ENCODE results near the gene TNN. TPM values are rescaled to one million over a fixed set of nuclear protein-coding genes. Genes with fewer than 3 reads are reported as not detected.
"Not testable (repeated sequence)": the region's sequence is repeated elsewhere in the genome, so short reads cannot be mapped to it uniquely, and the experiment has no call there.

TNN gene
- total RNA-seq, 1 experiment from 2014 or later = 0.11 TPM

DNA sequence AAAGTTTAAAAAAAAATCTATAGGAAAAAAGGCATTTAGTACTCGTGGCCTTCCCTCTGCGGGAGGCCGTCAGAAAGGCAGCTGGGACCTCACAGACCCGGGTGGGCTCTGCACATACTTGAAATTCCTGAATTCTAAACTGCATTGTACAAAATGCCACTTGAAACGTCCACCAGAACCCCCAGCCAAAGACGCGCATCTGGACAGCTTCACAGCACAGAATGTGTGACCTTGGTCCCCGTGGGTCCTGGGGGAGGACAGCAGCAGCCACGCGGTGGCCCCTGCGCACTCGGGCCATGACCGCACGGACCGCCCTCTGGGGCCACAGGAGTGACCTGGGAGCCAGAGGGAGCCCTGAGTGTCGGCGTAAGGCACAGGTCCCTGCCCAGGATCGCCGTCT, 23.8 kb upstream of the TNN start:
- no peak overlapping the region for H2BK20ac ChIP-seq (ENCODE audit: low read depth, low read length, poor library complexity, severe bottlenecking)
- no peak overlapping the region for H2AK5ac ChIP-seq (ENCODE audit: insufficient read length, low read length)
- H3K9me3 Mint-ChIP-seq = no peaks in the 10 kb centered on the region
- H3K9ac ChIP-seq (ENCODE audit: extremely low read depth, insufficient read length, low read length) = no peak overlapping the region
- H4K5ac ChIP-seq (ENCODE audit: insufficient read length, low read depth, low read length) = no peak overlapping the region
- H3K4me2 ChIP-seq (ENCODE audit: insufficient read depth, insufficient read length, low read length) = no peak overlapping the region
- H3K4me1 Mint-ChIP-seq = peaks cover 6 to 8% of the 10 kb centered on the region in 2 experiments; a peak in 2 of 4 replicates
- H2BK15ac ChIP-seq (ENCODE audit: low read depth, low read length) = no peak overlapping the region
- peak overlapping the region; percentile 76; the same call in 1 of the 2 replicates for H3K14ac ChIP-seq (ENCODE audit: insufficient read depth, low read length)
- no peaks in the 10 kb centered on the region for H3K79me1 ChIP-seq (ENCODE audit: insufficient read depth, low read depth, low read length, poor library complexity, severe bottlenecking)
- H3K4me1 ChIP-seq (ENCODE audit: insufficient read depth, low read length) = no peaks in the 10 kb centered on the region
- no peak overlapping the region for H4K8ac ChIP-seq (replicated peaks; ENCODE audit: insufficient read length, low read depth, low read length)
- H2BK5ac ChIP-seq (ENCODE audit: insufficient read length, low read length) = no peak overlapping the region
- no peak overlapping the region for H3K23ac ChIP-seq (ENCODE audit: insufficient read length, low read depth, low read length)
- no peaks in the 10 kb centered on the region for H3K79me2 ChIP-seq (ENCODE audit: insufficient read depth, low read length)
- H2AFZ ChIP-seq (ENCODE audit: low read length) = no peak overlapping the region
- no peaks in the 10 kb centered on the region for H3K27me3 ChIP-seq (ENCODE audit: insufficient read depth, low read length)
- no peaks in the 10 kb centered on the region for H3K36me3 Mint-ChIP-seq (ENCODE audit: insufficient read depth in 1 of 3, low read depth in 3 of 3)
- no peak for DNase-seq
- no peak overlapping the region for H3K4ac ChIP-seq (ENCODE audit: low read depth, low read length)
- no peaks in the 10 kb centered on the region for H3K9me3 ChIP-seq (ENCODE audit: control insufficient read depth, low read depth, low read length)
- H3K27me3 Mint-ChIP-seq (ENCODE audit: low read depth) = no peaks in the 10 kb centered on the region
- TF ChIP-seq, protein P1, sequence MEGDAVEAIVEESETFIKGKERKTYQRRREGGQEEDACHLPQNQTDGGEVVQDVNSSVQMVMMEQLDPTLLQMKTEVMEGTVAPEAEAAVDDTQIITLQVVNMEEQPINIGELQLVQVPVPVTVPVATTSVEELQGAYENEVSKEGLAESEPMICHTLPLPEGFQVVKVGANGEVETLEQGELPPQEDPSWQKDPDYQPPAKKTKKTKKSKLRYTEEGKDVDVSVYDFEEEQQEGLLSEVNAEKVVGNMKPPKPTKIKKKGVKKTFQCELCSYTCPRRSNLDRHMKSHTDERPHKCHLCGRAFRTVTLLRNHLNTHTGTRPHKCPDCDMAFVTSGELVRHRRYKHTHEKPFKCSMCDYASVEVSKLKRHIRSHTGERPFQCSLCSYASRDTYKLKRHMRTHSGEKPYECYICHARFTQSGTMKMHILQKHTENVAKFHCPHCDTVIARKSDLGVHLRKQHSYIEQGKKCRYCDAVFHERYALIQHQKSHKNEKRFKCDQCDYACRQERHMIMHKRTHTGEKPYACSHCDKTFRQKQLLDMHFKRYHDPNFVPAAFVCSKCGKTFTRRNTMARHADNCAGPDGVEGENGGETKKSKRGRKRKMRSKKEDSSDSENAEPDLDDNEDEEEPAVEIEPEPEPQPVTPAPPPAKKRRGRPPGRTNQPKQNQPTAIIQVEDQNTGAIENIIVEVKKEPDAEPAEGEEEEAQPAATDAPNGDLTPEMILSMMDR (conservative IDR thresholded peaks at IDR 0.05) = no peak
- H2BK120ac ChIP-seq (ENCODE audit: low read depth, low read length, poor library complexity, severe bottlenecking) = no peak overlapping the region
- peak overlapping the region; percentile 62 for H3K18ac ChIP-seq (ENCODE audit: insufficient read length, low read depth, low read length)
- no peak overlapping the region for H3T11ph ChIP-seq (ENCODE audit: low read length)
- H4K20me1 ChIP-seq (ENCODE audit: control insufficient read depth, insufficient read depth, insufficient read length) = no peaks in the 10 kb centered on the region
- WGBS (ENCODE audit: extremely low coverage, insufficient read length, low lambda C conversion rate) = no CpG with 5 or more reads among the region's 19 CpGs
- no peak overlapping the region for H4K91ac ChIP-seq (ENCODE audit: insufficient read length, low read depth, low read length)
- H3K23me2 ChIP-seq (ENCODE audit: insufficient read length, low read depth, low read length, poor library complexity, severe bottlenecking) = no peaks in the 10 kb centered on the region
- H2BK12ac ChIP-seq (ENCODE audit: insufficient read length, low read depth, low read length) = no peak overlapping the region
- no peak overlapping the region; a peak in 1 of 7 replicates for H3K27ac Mint-ChIP-seq
- no peak overlapping the region for H3K4me3 Mint-ChIP-seq
- no peak overlapping the region for H3K56ac ChIP-seq (ENCODE audit: insufficient read length, low read depth, low read length)
- no peak overlapping the region for H3K27ac ChIP-seq (ENCODE audit: insufficient read length, low read depth, low read length)

DNA sequence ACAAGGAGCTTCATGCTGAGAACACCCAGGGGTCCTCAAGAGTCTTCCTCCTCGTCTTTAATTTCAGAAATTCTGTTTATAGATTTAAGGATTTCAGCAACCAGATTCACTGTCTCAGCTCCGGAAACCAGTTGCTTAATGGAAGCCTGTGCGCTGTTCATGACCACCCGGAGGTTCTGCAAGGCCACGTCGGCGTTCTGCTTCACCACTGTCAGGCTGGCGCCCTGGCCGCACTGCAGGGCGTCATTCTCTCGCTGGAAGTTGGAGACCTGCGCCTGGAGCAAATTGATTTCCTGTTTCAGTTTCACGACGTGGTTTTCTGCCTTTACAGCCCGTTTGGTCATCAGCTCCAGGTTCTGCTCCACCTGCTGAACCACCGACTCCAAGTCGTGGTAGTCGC, 23.0 kb upstream of the TNN start:
- H3K14ac ChIP-seq (ENCODE audit: insufficient read depth, low read length); H3K9me3 Mint-ChIP-seq; H2AK5ac ChIP-seq (ENCODE audit: insufficient read length, low read length); H4K8ac ChIP-seq (replicated peaks; ENCODE audit: insufficient read length, low read depth, low read length); H3K27ac ChIP-seq (ENCODE audit: insufficient read length, low read depth, low read length); H3K23ac ChIP-seq (ENCODE audit: insufficient read length, low read depth, low read length); H3T11ph ChIP-seq (ENCODE audit: low read length); H3K36me3 Mint-ChIP-seq (ENCODE audit: insufficient read depth in 1 of 3, low read depth in 3 of 3); H3K27me3 Mint-ChIP-seq (ENCODE audit: low read depth); DNase-seq; H3K4me1 ChIP-seq (ENCODE audit: insufficient read depth, low read length); H3K4ac ChIP-seq (ENCODE audit: low read depth, low read length); H3K4me3 Mint-ChIP-seq; H4K5ac ChIP-seq (ENCODE audit: insufficient read length, low read depth, low read length); H3K9me3 ChIP-seq (ENCODE audit: control insufficient read depth, low read depth, low read length); H3K23me2 ChIP-seq (ENCODE audit: insufficient read length, low read depth, low read length, poor library complexity, severe bottlenecking); H2BK15ac ChIP-seq (ENCODE audit: low read depth, low read length); H2BK12ac ChIP-seq (ENCODE audit: insufficient read length, low read depth, low read length); H3K27me3 ChIP-seq (ENCODE audit: insufficient read depth, low read length); H4K91ac ChIP-seq (ENCODE audit: insufficient read length, low read depth, low read length); H3K9ac ChIP-seq (ENCODE audit: extremely low read depth, insufficient read length, low read length); H2BK5ac ChIP-seq (ENCODE audit: insufficient read length, low read length); H2BK20ac ChIP-seq (ENCODE audit: low read depth, low read length, poor library complexity, severe bottlenecking); H3K56ac ChIP-seq (ENCODE audit: insufficient read length, low read depth, low read length); H2BK120ac ChIP-seq (ENCODE audit: low read depth, low read length, poor library complexity, severe bottlenecking); H4K20me1 ChIP-seq (ENCODE audit: control insufficient read depth, insufficient read depth, insufficient read length); H3K79me1 ChIP-seq (ENCODE audit: insufficient read depth, low read depth, low read length, poor library complexity, severe bottlenecking); H3K4me1 Mint-ChIP-seq; H3K18ac ChIP-seq (ENCODE audit: insufficient read length, low read depth, low read length); H3K79me2 ChIP-seq (ENCODE audit: insufficient read depth, low read length); H3K4me2 ChIP-seq (ENCODE audit: insufficient read depth, insufficient read length, low read length); H2AFZ ChIP-seq (ENCODE audit: low read length): not testable (repeated sequence)
- no CpG with 5 or more reads among the region's 18 CpGs for WGBS (ENCODE audit: extremely low coverage, insufficient read length, low lambda C conversion rate)
- peak overlapping the region in 1 of 3 experiments; percentile 6; a peak in 1 of 7 replicates for H3K27ac Mint-ChIP-seq
